GM18517 (cell line): ENCODE measurements around the gene PLCB1.

ENCODE experiments used
- ATAC-seq: cut with Tn5 transposase; IDR thresholded peaks from one replicate; pipeline ENCODE4 v1.9.1; 2021; ENCODE audit warnings: mild to moderate bottlenecking, moderate library complexity; ENCODE audit not compliant: unreplicated experiment

PLCB1 gene

GRCh38 chr20:8749101-8749500, 617.0 kb downstream of the PLCB1 start:
- ATAC-seq: no peak

- ATAC-seq: no peak
Measured at GRCh38 chr20:8749986-8750385, 617.9 kb downstream of the PLCB1 start.

- no peak for ATAC-seq
Measured at GRCh38 chr20:8755340-8756118, 623.5 kb downstream of the PLCB1 start.

- ATAC-seq: no peak
Measured at GRCh38 chr20:8756410-8756809, 624.3 kb downstream of the PLCB1 start.

- no peak for ATAC-seq
Measured at GRCh38 chr20:8757146-8757545, 625.1 kb downstream of the PLCB1 start.

GRCh38 chr20:8764344-8764962, 632.4 kb downstream of the PLCB1 start:
- ATAC-seq: no peak

GRCh38 chr20:8766868-8767390, 634.9 kb downstream of the PLCB1 start:
- no peak for ATAC-seq

GRCh38 chr20:8774412-8774811, 642.3 kb downstream of the PLCB1 start:
- ATAC-seq: no peak

- ATAC-seq: no peak
Measured at GRCh38 chr20:8777911-8778310, 645.8 kb downstream of the PLCB1 start.

GRCh38 chr20:8778387-8778786, 646.3 kb downstream of the PLCB1 start:
- ATAC-seq: no peak

GRCh38 chr20:8780915-8781314, 648.8 kb downstream of the PLCB1 start:
- ATAC-seq: no peak

- ATAC-seq: no peak
Measured at GRCh38 chr20:8782804-8783203, 650.7 kb downstream of the PLCB1 start.

- no peak for ATAC-seq
Measured at GRCh38 chr20:8783734-8784133, 651.7 kb downstream of the PLCB1 start.

GRCh38 chr20:8786383-8786782, 654.3 kb downstream of the PLCB1 start:
- ATAC-seq: no peak

GRCh38 chr20:8787090-8787489, 655.0 kb downstream of the PLCB1 start:
- ATAC-seq: no peak

GRCh38 chr20:8788275-8788674, 656.2 kb downstream of the PLCB1 start:
- no peak for ATAC-seq

- no peak for ATAC-seq
Measured at GRCh38 chr20:8788831-8789230, 656.8 kb downstream of the PLCB1 start.

- ATAC-seq: peak; percentile 84
Measured at GRCh38 chr20:8790442-8791074, 658.5 kb downstream of the PLCB1 start.

GRCh38 chr20:8795404-8795803, 663.3 kb downstream of the PLCB1 start:
- ATAC-seq: no peak

GRCh38 chr20:8796088-8796660, 664.1 kb downstream of the PLCB1 start:
- no peak for ATAC-seq

GRCh38 chr20:8798505-8798904, 666.4 kb downstream of the PLCB1 start:
- no peak for ATAC-seq

- no peak for ATAC-seq
Measured at GRCh38 chr20:8800089-8800488, 668.0 kb downstream of the PLCB1 start.
